ENCODE data around the gene EPB41L2. TPM values are rescaled to one million over a fixed set of nuclear protein-coding genes. Genes with fewer than 3 reads are reported as not detected.

EPB41L2 gene
- total RNA-seq, 2 donors from 2014 or later = 41.9 to 47.2 TPM

DNA sequence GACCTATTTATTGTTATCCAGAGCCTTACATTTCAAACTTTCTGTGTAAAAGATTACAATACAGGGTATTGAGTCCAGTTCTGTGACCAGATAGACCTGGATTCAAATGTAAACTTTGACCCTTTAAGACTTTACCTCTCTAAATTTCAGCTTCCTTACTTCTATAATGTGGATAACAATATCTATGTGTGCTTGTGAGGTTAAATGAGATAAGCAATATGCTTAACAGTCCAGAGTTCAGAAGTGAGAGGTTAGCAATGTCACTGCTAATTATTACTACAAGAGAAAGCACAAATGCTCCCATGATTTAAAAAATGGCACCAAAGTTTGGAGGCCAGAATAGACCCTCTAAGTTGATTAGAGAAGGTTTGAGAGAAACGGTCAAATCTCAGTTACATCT lies 27.5 kb downstream of the EPB41L2 start:
- no peaks in the 10 kb centered on the region for H3K36me3 ChIP-seq
- H3K27ac ChIP-seq = no peak overlapping the region
- H3K4me1 ChIP-seq = peaks cover 0 to 1% of the 10 kb centered on the region in 2 donors
- TF ChIP-seq CTCF (IDR thresholded peaks at IDR 0.05) = no peak
- DNase-seq (ENCODE audit: low spot score) = no peak
- H3K4me3 ChIP-seq = no peak overlapping the region
- H3K27me3 ChIP-seq = no peaks in the 10 kb centered on the region
- no peaks in the 10 kb centered on the region for H3K9me3 ChIP-seq

GRCh38 chr6:131033631-131034030 lies 29.4 kb downstream of the EPB41L2 start:
- Histone ChIP-seq H3K27me3 (no peaks in the 10 kb centered on the region), H3K4me3 (no peak overlapping the region), H3K36me3 (no peaks in the 10 kb centered on the region), H3K27ac (no peak overlapping the region), H3K4me1 (peaks cover 0 to 8% of the 10 kb centered on the region in 2 donors), H3K9me3 (no peaks in the 10 kb centered on the region)
- TF ChIP-seq CTCF (IDR thresholded peaks at IDR 0.05) = no peak
- DNase-seq (ENCODE audit: low spot score) = no peak

- peaks cover 0 to 8% of the 10 kb centered on the region in 2 donors for H3K4me1 ChIP-seq
- H3K4me3 ChIP-seq = no peak overlapping the region
- TF ChIP-seq CTCF (IDR thresholded peaks at IDR 0.05) = no peak
- no peaks in the 10 kb centered on the region for H3K27me3 ChIP-seq
- H3K27ac ChIP-seq = no peak overlapping the region
- no peaks in the 10 kb centered on the region for H3K9me3 ChIP-seq
- no peaks in the 10 kb centered on the region for H3K36me3 ChIP-seq
- no peak for DNase-seq (ENCODE audit: low spot score)
These were observed 33.3 kb downstream of the EPB41L2 start for GRCh38 chr6:131029626-131030297.

DNA sequence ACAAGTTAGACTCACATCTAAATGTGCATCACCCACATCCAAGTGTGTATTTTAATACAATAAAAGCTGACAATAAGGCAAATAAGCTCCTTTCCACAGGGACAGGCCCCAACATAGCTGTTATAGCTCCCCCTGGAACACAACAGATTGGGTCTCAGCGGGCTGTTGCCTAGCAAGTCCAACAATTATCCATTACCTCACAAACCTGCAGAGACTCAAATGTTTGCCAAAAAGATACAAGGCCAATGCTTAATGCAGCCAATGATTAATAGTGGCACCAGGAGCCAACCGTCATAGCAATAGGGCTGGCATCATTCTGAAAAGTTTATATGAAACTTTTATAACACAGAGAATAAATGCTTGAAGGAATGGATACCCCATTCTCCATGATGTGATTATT lies 35.7 kb downstream of the EPB41L2 start:
- Histone ChIP-seq H3K4me1 (peaks cover 0 to 13% of the 10 kb centered on the region in 2 donors), H3K27ac (no peak overlapping the region), H3K36me3 (no peaks in the 10 kb centered on the region), H3K27me3 (no peaks in the 10 kb centered on the region), H3K9me3 (no peaks in the 10 kb centered on the region), H3K4me3 (no peak overlapping the region)
- DNase-seq (ENCODE audit: low spot score) = no peak
- no peak for TF ChIP-seq CTCF (IDR thresholded peaks at IDR 0.05)

GRCh38 chr6:131026243-131026642 lies 36.8 kb downstream of the EPB41L2 start:
- H3K27ac ChIP-seq = no peak overlapping the region
- H3K9me3 ChIP-seq = no peaks in the 10 kb centered on the region
- peaks cover 0 to 13% of the 10 kb centered on the region in 2 donors for H3K4me1 ChIP-seq
- no peak for DNase-seq (ENCODE audit: low spot score)
- TF ChIP-seq CTCF (IDR thresholded peaks at IDR 0.05) = no peak
- H3K4me3 ChIP-seq = no peak overlapping the region
- no peaks in the 10 kb centered on the region for H3K36me3 ChIP-seq
- H3K27me3 ChIP-seq = no peaks in the 10 kb centered on the region

DNA sequence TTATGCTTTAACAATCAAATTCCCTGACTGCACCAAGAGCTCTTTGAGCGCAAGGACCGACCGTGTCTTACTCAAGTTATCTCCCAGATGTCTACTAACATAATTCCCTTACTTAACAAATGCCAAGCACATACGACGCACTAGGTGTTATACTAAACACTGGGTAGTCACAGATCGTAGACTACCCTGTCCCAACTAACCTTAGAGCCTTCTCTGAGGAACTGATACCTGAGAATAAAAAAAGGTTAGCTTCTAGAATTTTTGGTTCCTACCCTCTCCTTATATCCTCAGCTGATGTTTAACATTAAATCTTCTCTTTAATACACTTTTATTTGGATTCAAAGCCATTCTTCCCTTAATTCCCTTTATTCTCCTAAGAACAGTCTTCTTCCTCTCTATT lies 38.5 kb downstream of the EPB41L2 start:
- Histone ChIP-seq H3K4me1 (peaks cover 0 to 6% of the 10 kb centered on the region in 2 donors), H3K36me3 (no peaks in the 10 kb centered on the region), H3K27ac (no peak overlapping the region), H3K4me3 (no peak overlapping the region), H3K27me3 (no peaks in the 10 kb centered on the region), H3K9me3 (no peaks in the 10 kb centered on the region)
- no peak for DNase-seq (ENCODE audit: low spot score)
- TF ChIP-seq CTCF (IDR thresholded peaks at IDR 0.05) = no peak

All from right atrium auricular region (tissue), 2 donors.